HG02678 (cell line): ENCODE results near the gene TM9SF3.
A peak's percentile ranks its signal among the peaks of the same experiment; 100 is the strongest.
"Not testable (repeated sequence)": the region's sequence is repeated elsewhere in the genome, so short reads cannot be mapped to it uniquely, and the experiment has no call there.

Experiments used
- ATAC-seq: cut with Tn5 transposase; IDR thresholded peaks from one replicate; pipeline ENCODE4 v1.9.1; 2021; ENCODE audit warnings: mild to moderate bottlenecking, moderate library complexity; ENCODE audit not compliant: unreplicated experiment

Gene TM9SF3

GRCh38 chr10:96570983-96571964, 15.5 kb downstream of the TM9SF3 start:
- ATAC-seq: no peak

GRCh38 chr10:96570511-96570910, 16.3 kb downstream of the TM9SF3 start:
- ATAC-seq: no peak

- ATAC-seq: no peak
These were observed 18.4 kb downstream of the TM9SF3 start for GRCh38 chr10:96568402-96568801.

- no peak for ATAC-seq
These were observed 21.0 kb downstream of the TM9SF3 start for GRCh38 chr10:96565774-96566173.

- no peak for ATAC-seq
These were observed 25.6 kb downstream of the TM9SF3 start for GRCh38 chr10:96560966-96561887.

- ATAC-seq: no peak
These were observed 26.3 kb downstream of the TM9SF3 start for GRCh38 chr10:96560489-96560888.

GRCh38 chr10:96556003-96556402, 30.8 kb downstream of the TM9SF3 start:
- no peak for ATAC-seq

- ATAC-seq: no peak
These were observed 31.5 kb downstream of the TM9SF3 start for GRCh38 chr10:96555330-96555729.

- no peak for ATAC-seq
These were observed 38.2 kb downstream of the TM9SF3 start for GRCh38 chr10:96548589-96548988.

GRCh38 chr10:96545558-96545957, 41.3 kb downstream of the TM9SF3 start:
- ATAC-seq: not testable (repeated sequence)

- ATAC-seq: no peak
These were observed 44.9 kb downstream of the TM9SF3 start for GRCh38 chr10:96541921-96542320.

- ATAC-seq: no peak
These were observed 46.6 kb downstream of the TM9SF3 start for GRCh38 chr10:96540240-96540639.

GRCh38 chr10:96538683-96539082, 48.1 kb downstream of the TM9SF3 start:
- ATAC-seq: no peak

GRCh38 chr10:96536129-96536528, 50.7 kb downstream of the TM9SF3 start:
- no peak for ATAC-seq

GRCh38 chr10:96532523-96532922, 54.3 kb downstream of the TM9SF3 start:
- no peak for ATAC-seq

- ATAC-seq: no peak
These were observed 57.1 kb downstream of the TM9SF3 start for GRCh38 chr10:96529634-96530279.

- no peak for ATAC-seq
These were observed 62.1 kb downstream of the TM9SF3 start for GRCh38 chr10:96524741-96525140.

- ATAC-seq: no peak
These were observed 69.5 kb downstream of the TM9SF3 start for GRCh38 chr10:96517284-96517683.

- ATAC-seq: no peak
These were observed 70.5 kb downstream of the TM9SF3 start for GRCh38 chr10:96516337-96516736.

GRCh38 chr10:96513698-96514561, 72.9 kb downstream of the TM9SF3 start, which contains the start of gene TLL2:
Gene TLL2, minus strand, starts transcription at chr10:96513926. Its CDS starts 241 bp downstream, at chr10:96513685.
- ATAC-seq: peak; percentile 83
